ENCODE results near the gene NPHP4.

DNA sequence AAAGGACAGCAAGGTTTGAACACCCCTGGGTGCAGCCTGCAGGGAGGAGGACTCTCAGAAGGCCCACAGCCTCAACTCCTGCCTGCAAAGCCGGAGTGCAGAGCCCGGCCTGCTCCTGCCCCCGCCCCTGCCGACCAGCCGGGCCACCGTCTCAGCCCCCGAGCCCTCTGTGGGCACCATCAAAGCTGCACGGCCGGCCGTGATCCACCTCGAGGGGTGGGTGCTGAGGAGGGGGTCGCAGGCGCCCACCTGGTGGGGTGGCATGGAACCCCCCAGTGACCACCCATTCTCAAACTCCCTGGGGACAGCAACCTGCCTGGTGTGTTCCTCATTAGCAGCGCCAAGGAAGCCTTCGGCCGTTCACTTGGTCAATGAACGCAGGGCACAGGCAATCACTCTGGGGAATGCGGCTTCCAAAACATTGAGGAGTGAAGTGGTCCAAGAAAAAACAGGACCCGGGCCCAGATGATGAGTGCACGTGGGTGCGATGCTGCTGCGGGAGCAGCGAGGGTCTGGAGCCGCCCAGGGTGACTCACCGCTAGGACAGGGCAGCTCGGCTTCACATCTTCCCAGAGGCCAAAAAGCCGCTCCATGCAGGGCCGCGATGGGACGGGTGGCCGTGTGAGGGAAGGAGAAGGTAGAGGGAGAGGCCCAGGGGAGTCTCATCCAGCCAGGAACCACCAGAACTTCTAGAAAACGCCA, 157.6 kb downstream of the NPHP4 start:
- TF ChIP-seq, protein P1, sequence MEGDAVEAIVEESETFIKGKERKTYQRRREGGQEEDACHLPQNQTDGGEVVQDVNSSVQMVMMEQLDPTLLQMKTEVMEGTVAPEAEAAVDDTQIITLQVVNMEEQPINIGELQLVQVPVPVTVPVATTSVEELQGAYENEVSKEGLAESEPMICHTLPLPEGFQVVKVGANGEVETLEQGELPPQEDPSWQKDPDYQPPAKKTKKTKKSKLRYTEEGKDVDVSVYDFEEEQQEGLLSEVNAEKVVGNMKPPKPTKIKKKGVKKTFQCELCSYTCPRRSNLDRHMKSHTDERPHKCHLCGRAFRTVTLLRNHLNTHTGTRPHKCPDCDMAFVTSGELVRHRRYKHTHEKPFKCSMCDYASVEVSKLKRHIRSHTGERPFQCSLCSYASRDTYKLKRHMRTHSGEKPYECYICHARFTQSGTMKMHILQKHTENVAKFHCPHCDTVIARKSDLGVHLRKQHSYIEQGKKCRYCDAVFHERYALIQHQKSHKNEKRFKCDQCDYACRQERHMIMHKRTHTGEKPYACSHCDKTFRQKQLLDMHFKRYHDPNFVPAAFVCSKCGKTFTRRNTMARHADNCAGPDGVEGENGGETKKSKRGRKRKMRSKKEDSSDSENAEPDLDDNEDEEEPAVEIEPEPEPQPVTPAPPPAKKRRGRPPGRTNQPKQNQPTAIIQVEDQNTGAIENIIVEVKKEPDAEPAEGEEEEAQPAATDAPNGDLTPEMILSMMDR (IDR thresholded peaks at IDR 0.05 in 2 of 3, conservative IDR thresholded peaks at IDR 0.05 in 1 of 3; ENCODE audit: insufficient read depth in 2 of 3, low read depth in 1 of 3, low read length in 3 of 3), result no peak
- TF ChIP-seq SREBF1 (IDR thresholded peaks at IDR 0.05; ENCODE audit: borderline replicate concordance, low read depth, low read length) (no peak), FOXM1 (IDR thresholded peaks at IDR 0.05; ENCODE audit: low read depth) (no peak), FOXM1 (CRISPR knock-in tag; IDR thresholded peaks at IDR 0.05; ENCODE audit: low read depth) (no peak), FOXJ3 (CRISPR knock-in tag; IDR thresholded peaks at IDR 0.05) (no peak), HCFC1 (IDR thresholded peaks at IDR 0.05; ENCODE audit: low read depth, low read length) (no peak), NFATC3 (IDR thresholded peaks at IDR 0.05) (no peak), ZBTB7A (IDR thresholded peaks at IDR 0.05; ENCODE audit: borderline replicate concordance, control insufficient read depth, low read depth, low read length) (no peak), ZFX (CRISPR knock-in tag; IDR thresholded peaks at IDR 0.05) (no peak), KDM1A (IDR thresholded peaks at IDR 0.05) (no peak)
- TF ChIP-seq, protein P2, sequence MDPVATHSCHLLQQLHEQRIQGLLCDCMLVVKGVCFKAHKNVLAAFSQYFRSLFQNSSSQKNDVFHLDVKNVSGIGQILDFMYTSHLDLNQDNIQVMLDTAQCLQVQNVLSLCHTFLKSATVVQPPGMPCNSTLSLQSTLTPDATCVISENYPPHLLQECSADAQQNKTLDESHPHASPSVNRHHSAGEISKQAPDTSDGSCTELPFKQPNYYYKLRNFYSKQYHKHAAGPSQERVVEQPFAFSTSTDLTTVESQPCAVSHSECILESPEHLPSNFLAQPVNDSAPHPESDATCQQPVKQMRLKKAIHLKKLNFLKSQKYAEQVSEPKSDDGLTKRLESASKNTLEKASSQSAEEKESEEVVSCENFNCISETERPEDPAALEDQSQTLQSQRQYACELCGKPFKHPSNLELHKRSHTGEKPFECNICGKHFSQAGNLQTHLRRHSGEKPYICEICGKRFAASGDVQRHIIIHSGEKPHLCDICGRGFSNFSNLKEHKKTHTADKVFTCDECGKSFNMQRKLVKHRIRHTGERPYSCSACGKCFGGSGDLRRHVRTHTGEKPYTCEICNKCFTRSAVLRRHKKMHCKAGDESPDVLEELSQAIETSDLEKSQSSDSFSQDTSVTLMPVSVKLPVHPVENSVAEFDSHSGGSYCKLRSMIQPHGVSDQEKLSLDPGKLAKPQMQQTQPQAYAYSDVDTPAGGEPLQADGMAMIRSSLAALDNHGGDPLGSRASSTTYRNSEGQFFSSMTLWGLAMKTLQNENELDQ (CRISPR knock-in tag; IDR thresholded peaks at IDR 0.05; ENCODE audit: borderline replicate concordance), result no peak
- TF ChIP-seq, protein P3, sequence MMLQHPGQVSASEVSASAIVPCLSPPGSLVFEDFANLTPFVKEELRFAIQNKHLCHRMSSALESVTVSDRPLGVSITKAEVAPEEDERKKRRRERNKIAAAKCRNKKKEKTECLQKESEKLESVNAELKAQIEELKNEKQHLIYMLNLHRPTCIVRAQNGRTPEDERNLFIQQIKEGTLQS (IDR thresholded peaks at IDR 0.05), result no peak
- TF ChIP-seq, protein P3 (CRISPR knock-in tag; conservative IDR thresholded peaks at IDR 0.05), result no peak
- TF ChIP-seq, protein P4, sequence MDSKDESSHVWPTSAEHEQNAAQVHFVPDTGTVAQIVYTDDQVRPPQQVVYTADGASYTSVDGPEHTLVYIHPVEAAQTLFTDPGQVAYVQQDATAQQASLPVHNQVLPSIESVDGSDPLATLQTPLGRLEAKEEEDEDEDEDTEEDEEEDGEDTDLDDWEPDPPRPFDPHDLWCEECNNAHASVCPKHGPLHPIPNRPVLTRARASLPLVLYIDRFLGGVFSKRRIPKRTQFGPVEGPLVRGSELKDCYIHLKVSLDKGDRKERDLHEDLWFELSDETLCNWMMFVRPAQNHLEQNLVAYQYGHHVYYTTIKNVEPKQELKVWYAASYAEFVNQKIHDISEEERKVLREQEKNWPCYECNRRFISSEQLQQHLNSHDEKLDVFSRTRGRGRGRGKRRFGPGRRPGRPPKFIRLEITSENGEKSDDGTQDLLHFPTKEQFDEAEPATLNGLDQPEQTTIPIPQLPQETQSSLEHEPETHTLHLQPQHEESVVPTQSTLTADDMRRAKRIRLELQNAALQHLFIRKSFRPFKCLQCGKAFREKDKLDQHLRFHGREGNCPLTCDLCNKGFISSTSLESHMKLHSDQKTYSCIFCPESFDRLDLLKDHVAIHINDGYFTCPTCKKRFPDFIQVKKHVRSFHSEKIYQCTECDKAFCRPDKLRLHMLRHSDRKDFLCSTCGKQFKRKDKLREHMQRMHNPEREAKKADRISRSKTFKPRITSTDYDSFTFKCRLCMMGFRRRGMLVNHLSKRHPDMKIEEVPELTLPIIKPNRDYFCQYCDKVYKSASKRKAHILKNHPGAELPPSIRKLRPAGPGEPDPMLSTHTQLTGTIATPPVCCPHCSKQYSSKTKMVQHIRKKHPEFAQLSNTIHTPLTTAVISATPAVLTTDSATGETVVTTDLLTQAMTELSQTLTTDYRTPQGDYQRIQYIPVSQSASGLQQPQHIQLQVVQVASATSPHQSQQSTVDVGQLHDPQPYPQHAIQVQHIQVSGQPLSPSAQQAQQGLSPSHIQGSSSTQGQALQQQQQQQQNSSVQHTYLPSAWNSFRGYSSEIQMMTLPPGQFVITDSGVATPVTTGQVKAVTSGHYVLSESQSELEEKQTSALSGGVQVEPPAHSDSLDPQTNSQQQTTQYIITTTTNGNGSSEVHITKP (IDR thresholded peaks at IDR 0.05; ENCODE audit: partially characterized antibody), result no peak
